GM13977 (cell line): Measurements from ENCODE around the gene CREB5.

ENCODE experiments used
- DNase-seq: peaks from one replicate; pipeline ENCODE4 v3.0.0; 2012; ENCODE audit warnings: low spot score
- CTCF ChIP-seq: IDR thresholded peaks from 2 replicates; pipeline ENCODE4 v1.5.1; 2012; ENCODE audit warnings: mild to moderate bottlenecking, control low read depth; ENCODE audit not compliant: insufficient read depth; ENCODE audit errors: extremely low read depth, missing control alignments
- in situ Hi-C: fragments of 300-500 bp; cut with MboI; formaldehyde crosslinking; loops from one replicate; pipeline ENCODE4 v1.12.0; 2022; ENCODE audit warnings: low sequenced_read_pairs, low pct_unique_long_range_greater_than_20kb, mixed read lengths, inconsistent platforms; ENCODE audit not compliant: unreplicated experiment

Gene CREB5

GRCh38 chr7:28725911-28726310 is 313.6 kb downstream of the CREB5 start:
- TF ChIP-seq CTCF, result no peak
- in situ Hi-C loops, result no loop called here
- no peak for DNase-seq

- DNase-seq, result no peak
- in situ Hi-C loops, result no loop called here
- no peak for TF ChIP-seq CTCF
These were observed 314.2 kb downstream of the CREB5 start for GRCh38 chr7:28726555-28726954.

- no peak for DNase-seq
- TF ChIP-seq CTCF, result no peak
- in situ Hi-C loops, result no loop called here
These were observed 317.0 kb downstream of the CREB5 start for GRCh38 chr7:28729281-28729680.

- no peak for DNase-seq
- in situ Hi-C loops, result no loop called here
- no peak for TF ChIP-seq CTCF
These were observed 317.4 kb downstream of the CREB5 start for GRCh38 chr7:28729727-28730126.

GRCh38 chr7:28731092-28731658 is 318.9 kb downstream of the CREB5 start:
- in situ Hi-C loops, result no loop called here
- DNase-seq, result no peak
- TF ChIP-seq CTCF, result no peak

- in situ Hi-C loops, result no loop called here
- no peak for TF ChIP-seq CTCF
- no peak for DNase-seq
These were observed 320.0 kb downstream of the CREB5 start for GRCh38 chr7:28732071-28732869.

- DNase-seq, result no peak
- in situ Hi-C loops, result no loop called here
- no peak for TF ChIP-seq CTCF
These were observed 320.7 kb downstream of the CREB5 start for GRCh38 chr7:28733035-28733434.
